Keratinocyte (primary cell): ENCODE results near the gene PLA2R1. TPM values are rescaled to one million over a fixed set of nuclear protein-coding genes. Genes with fewer than 3 reads are reported as not detected.

Experiments
- DNase-seq: peaks from one replicate; pipeline ENCODE4 v3.0.0-alpha.2; 2011; ENCODE audit warnings: low read depth, missing footprints, low spot score
- FAIRE-seq: peaks from 2 replicates; lab custom pipeline; 2011; peaks lifted over from hg19 to GRCh38; lab: Jason Lieb, UNC
- H2AFZ ChIP-seq: 2 replicates; pipeline ENCODE4 v1.6.0; 2012; ENCODE audit warnings: low read length, control low read depth, inconsistent platforms; ENCODE audit not compliant: control insufficient read depth
- H3K27ac ChIP-seq: 2 replicates; pipeline ENCODE4 v1.5.1; 2011; ENCODE audit warnings: low read length; ENCODE audit not compliant: control insufficient read depth, insufficient read depth
- H3K27me3 ChIP-seq: 3 replicates; pipeline ENCODE4 v1.6.0; 2011; ENCODE audit warnings: low read length; ENCODE audit not compliant: control insufficient read depth, insufficient read depth; ENCODE audit errors: extremely low read depth
- H3K36me3 ChIP-seq, 2 experiments: 2 replicates in 1 of 2; 3 replicates in 1 of 2; pipeline ENCODE4 v1.5.1; 2011; ENCODE audit warnings: low read length in 2 of 2, mild to moderate bottlenecking in 1 of 2; ENCODE audit not compliant: control insufficient read depth in 2 of 2, insufficient read depth in 2 of 2; ENCODE audit errors: extremely low read depth in 1 of 2
- H3K4me1 ChIP-seq: 3 replicates; pipeline ENCODE4 v1.5.1; 2011; ENCODE audit warnings: low read length; ENCODE audit not compliant: control insufficient read depth, insufficient read depth; ENCODE audit errors: extremely low read depth
- H3K4me2 ChIP-seq: 3 replicates; pipeline ENCODE4 v1.6.0; 2011; ENCODE audit warnings: low read depth, low read length; ENCODE audit not compliant: control insufficient read depth, insufficient read depth; ENCODE audit errors: extremely low read depth
- H3K4me3 ChIP-seq, 3 experiments: fragments of 200-600 bp in 1 of 3; sonication (generic) in 1 of 3; 2 replicates in 2 of 3; 3 replicates in 1 of 3; pipeline ENCODE4 v1.5.1; 2011 to 2016; ENCODE audit warnings: low read length in 3 of 3, mild to moderate bottlenecking in 3 of 3, control low read depth in 2 of 3, inconsistent platforms in 1 of 3, low read depth in 1 of 3, mixed read lengths in 1 of 3, mixed run types in 1 of 3, moderate library complexity in 1 of 3; ENCODE audit not compliant: control insufficient read depth in 2 of 3, insufficient read depth in 2 of 3; ENCODE audit errors: extremely low read depth in 1 of 3
- H3K79me2 ChIP-seq: 2 replicates; pipeline ENCODE4 v1.6.0; 2012; ENCODE audit warnings: low read length; ENCODE audit not compliant: control insufficient read depth, insufficient read depth
- H3K9ac ChIP-seq: 3 replicates; pipeline ENCODE4 v1.6.0; 2011; ENCODE audit warnings: low read length; ENCODE audit not compliant: control insufficient read depth, insufficient read depth; ENCODE audit errors: extremely low read depth
- H3K9me1 ChIP-seq: 3 replicates; pipeline ENCODE4 v1.6.0; 2011; ENCODE audit warnings: low read length; ENCODE audit not compliant: control insufficient read depth, insufficient read depth; ENCODE audit errors: extremely low read depth
- H3K9me3 ChIP-seq: 2 replicates; pipeline ENCODE4 v1.5.1; 2012; ENCODE audit warnings: low read depth, low read length; ENCODE audit not compliant: control insufficient read depth
- H4K20me1 ChIP-seq: 3 replicates; pipeline ENCODE4 v1.6.0; 2011; ENCODE audit warnings: low read length; ENCODE audit not compliant: control insufficient read depth, insufficient read depth; ENCODE audit errors: extremely low read depth
- CTCF ChIP-seq, 3 experiments: IDR thresholded peaks in 1 of 3; conservative IDR thresholded peaks in 1 of 3; optimal IDR thresholded peaks in 1 of 3; 2 replicates in 2 of 3; 3 replicates in 1 of 3; pipeline versions ENCODE3 to v1.5.1; 2011; ENCODE audit warnings: low read length in 3 of 3, mild to moderate bottlenecking in 3 of 3, moderate library complexity in 2 of 3, control low read depth in 1 of 3, inconsistent platforms in 1 of 3; ENCODE audit not compliant: insufficient read depth in 2 of 3; ENCODE audit errors: extremely low read depth in 1 of 3
- EZH2 ChIP-seq: IDR thresholded peaks from one replicate; pipeline ENCODE4 v1.6.1; 2012; ENCODE audit warnings: inconsistent platforms, mild to moderate bottlenecking, low read length, moderate library complexity
- dilution Hi-C: fragments of 300-500 bp; cut with MboI; formaldehyde crosslinking; loops from one replicate; pipeline ENCODE4 v1.7.0; 2020; ENCODE audit warnings: low sequenced_read_pairs; ENCODE audit not compliant: extremely low pct_ligation_motif_present
- polyA plus RNA-seq, 5 experiments: library from polyadenylated mRNA; depleted of rRNA in 3 of 5; stranded (reverse) in 3 of 5; stranded (forward) in 1 of 5; unstranded in 1 of 5; fragments of >200 nt; gene quantifications; 1 replicate in 1 of 5; 2 replicates in 3 of 5; 3 replicates in 1 of 5; pipeline versions ENCODE4 v1.2.1 to v1.2.3, GENCODE V29; 2011 to 2012; ENCODE audit warnings: missing spikeins in 2 of 5, low read depth in 1 of 5, low replicate concordance in 1 of 5

The PLA2R1 gene
- polyA plus RNA-seq, 1 donor (not counting 4 experiments of a cell fraction or from before 2014, with no cell fraction given) = 12.3 TPM

DNA sequence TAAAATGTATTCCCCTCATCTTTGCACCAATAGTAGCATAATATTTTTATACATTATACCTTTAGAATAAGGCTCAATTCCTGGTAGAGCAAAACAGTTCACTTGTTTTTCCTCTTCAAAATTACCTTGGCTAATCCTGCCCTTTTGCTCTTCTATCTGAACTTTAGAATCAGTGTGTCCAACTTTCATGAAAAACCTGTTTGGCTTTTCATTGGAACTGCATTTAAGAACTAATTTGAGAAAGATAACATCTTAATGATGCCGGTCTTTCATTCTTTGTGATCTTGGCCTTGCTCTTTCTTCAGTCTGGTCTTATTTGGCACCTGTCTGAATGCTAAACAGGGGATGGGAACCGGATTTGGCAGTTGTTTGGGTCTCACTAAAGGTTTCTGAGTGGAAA lies 151.5 kb downstream of the PLA2R1 start:
- no peak overlapping the region for H3K9ac ChIP-seq
- no peak for DNase-seq
- H2AFZ ChIP-seq = no peak overlapping the region
- no peaks in the 10 kb centered on the region for H3K9me3 ChIP-seq
- FAIRE-seq = no peak
- H3K4me1 ChIP-seq = no peaks in the 10 kb centered on the region
- H3K4me3 ChIP-seq = no peak overlapping the region
- no peaks in the 10 kb centered on the region for H3K36me3 ChIP-seq
- dilution Hi-C loops = no loop called here
- no peak overlapping the region for H3K4me2 ChIP-seq
- no peaks in the 10 kb centered on the region for H4K20me1 ChIP-seq
- H3K27me3 ChIP-seq = no peaks in the 10 kb centered on the region
- TF ChIP-seq CTCF (optimal IDR thresholded peaks at IDR 0.05 in 1 of 3, IDR thresholded peaks at IDR 0.05 in 1 of 3, conservative IDR thresholded peaks at IDR 0.05 in 1 of 3; ENCODE audit: extremely low read depth in 1 of 3, insufficient read depth in 2 of 3, low read length in 3 of 3) (no peak), EZH2 (no peak)
- no peaks in the 10 kb centered on the region for H3K79me2 ChIP-seq
- H3K27ac ChIP-seq = no peak overlapping the region
- H3K9me1 ChIP-seq = no peaks in the 10 kb centered on the region

DNA sequence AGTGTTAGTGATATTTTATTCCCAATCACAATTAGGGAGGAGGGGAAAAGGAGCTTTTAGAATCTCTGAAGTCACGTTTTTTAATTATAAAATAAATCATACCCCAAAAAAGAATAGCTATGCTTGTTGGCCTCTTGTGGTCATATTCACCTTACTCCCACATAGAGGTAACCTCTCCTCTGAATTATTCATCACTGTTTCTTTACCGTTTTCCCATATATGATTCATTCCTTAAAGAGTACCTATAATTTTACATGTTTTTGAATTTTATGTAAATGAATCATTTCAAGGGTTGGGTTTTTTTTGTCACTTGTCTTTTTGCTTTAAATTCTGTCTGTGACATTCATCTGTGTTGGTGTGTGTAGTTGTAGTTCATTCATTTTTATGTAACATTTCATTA lies 153.8 kb downstream of the PLA2R1 start:
- no peak overlapping the region for H3K9ac ChIP-seq

More for the DNA sequence above, 153.8 kb downstream of the PLA2R1 start:
- no peak overlapping the region for H3K4me2 ChIP-seq
- H3K27me3 ChIP-seq = peaks cover 5% of the 10 kb centered on the region
- FAIRE-seq = no peak
- H4K20me1 ChIP-seq = no peaks in the 10 kb centered on the region
- no peaks in the 10 kb centered on the region for H3K36me3 ChIP-seq
- H3K9me1 ChIP-seq = no peaks in the 10 kb centered on the region
- peaks cover 3% of the 10 kb centered on the region for H3K4me1 ChIP-seq
- dilution Hi-C loops = no loop called here
- no peak overlapping the region for H3K27ac ChIP-seq
- H3K9me3 ChIP-seq = no peaks in the 10 kb centered on the region
- no peak overlapping the region for H2AFZ ChIP-seq
- no peak for DNase-seq
- no peak overlapping the region for H3K4me3 ChIP-seq
- no peaks in the 10 kb centered on the region for H3K79me2 ChIP-seq
- no peak for TF ChIP-seq CTCF (optimal IDR thresholded peaks at IDR 0.05 in 1 of 3, IDR thresholded peaks at IDR 0.05 in 1 of 3, conservative IDR thresholded peaks at IDR 0.05 in 1 of 3; ENCODE audit: extremely low read depth in 1 of 3, insufficient read depth in 2 of 3, low read length in 3 of 3)
